ENCODE data around the gene CNOT10.

The CNOT10 gene

DNA sequence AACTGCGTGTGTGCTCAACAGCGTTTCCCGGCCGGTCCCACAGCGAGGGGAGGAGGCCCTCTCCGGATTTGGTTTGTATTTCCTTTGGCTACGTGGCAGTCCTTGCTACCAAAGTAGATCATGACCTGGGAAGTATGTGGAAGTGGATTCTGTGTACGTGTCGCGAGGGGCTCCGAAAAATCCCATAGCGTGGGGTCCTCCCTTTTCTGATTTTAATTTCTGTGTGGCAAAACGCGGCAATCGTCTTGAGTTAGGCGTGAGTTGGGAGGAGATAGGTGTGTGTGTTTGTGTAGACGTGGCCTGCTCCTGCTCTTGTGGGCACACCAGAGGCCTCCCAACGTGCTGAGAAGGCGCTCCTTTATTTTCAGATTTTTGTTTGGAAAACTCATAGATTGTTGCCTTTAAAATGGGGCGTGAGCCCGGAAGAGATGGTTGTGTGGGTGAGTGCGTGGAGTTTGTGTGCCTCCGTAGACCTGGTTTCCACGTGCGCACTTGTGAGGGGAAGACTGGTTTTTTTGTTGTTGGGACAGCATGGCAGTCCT, 134.1 kb downstream of the CNOT10 start:
- DNase-seq (ENCODE audit: low read depth): no peak

DNA sequence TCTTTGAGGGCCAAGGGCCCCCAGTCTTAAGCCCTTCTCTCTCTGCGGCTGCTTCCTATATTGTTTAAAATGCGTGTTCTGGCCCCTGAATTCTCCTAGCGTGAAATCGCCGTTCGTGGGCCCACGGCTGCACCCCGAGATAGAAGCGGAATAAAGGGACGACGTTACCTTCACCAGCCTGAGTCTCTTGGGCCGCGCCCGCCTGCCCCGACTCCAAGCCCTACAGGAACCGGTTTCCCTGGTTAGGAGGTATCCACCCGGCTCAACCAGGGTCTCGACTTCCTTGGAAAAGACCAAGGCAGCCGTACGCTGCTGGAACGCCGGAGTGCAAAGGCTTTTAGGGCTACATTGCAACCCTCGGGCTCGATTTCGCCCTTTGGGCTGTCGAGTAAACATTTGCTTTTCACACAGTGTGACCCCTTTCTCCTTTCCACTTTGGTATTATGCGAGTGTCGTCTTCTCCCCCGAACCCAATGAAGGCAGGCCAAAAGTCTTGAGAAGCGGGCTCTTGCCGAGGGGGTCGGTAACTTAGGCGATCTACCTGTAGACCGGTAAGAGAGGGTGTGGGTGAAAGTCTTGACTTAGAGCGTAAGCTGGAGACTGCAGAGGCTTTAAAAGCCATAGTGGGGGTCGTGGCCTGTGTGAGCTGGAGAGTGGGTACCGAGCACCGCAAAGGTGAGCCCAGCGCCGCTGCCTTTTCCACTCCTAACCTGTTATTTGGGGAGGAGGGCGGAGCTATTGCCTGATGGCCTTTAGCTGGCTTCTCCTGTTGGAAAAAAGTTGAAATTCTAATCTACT, 134.8 kb downstream of the CNOT10 start:
- DNase-seq (ENCODE audit: low read depth): no peak

DNA sequence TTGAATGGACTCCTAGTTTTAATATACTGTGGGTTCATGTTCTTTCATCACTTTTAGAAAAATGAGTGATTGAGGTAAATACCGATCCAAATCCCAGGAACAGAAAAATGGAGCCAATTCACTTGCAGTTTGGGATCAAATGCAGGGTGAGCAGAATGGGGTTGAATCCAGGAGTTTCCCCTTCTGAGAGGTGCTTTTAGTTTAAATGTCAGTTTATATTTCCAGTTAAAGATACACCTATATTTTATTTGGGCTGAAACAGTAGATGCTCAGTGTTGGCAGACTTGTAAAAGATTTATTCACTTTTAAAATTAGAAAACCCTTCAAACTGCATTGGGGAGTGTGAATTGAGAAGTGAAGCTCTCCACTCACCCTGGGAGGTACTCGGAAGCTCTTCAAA, 135.4 kb downstream of the CNOT10 start:
- no peak for DNase-seq (ENCODE audit: low read depth)

DNA sequence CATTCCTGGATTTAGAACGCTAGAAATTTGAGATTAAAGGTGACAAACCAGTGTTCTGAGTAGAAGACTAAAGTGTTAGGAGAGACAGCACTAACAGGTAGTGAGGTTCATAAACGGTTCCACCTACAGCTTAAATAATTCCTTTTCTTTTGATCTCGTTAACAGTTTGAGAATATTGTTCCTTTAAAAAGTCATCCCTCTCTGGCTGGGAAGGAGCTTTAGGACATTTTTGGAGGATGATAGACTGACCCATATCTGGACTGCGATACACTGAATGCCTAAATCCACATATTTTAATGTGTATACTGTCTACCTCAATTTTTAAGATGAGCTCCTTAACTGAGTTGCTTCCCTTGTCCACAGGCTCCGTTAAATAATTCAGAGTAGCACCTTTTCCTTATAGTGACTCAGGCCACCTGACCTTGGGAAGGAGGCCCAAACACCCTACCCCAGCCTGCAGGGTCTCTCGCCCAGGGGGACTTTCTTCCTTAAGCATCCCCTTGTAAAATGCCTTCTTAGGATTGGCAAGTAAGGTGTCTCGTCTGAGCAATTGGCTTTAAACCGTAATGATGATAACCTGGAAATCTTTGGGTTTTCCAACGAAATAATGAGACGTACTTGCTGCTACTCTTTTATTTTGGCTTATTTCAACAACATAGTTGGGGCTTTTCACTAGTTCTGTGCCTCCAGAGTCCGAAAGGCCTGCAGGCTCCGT, 136.1 kb downstream of the CNOT10 start:
- no peak for DNase-seq (ENCODE audit: low read depth)

- DNase-seq (ENCODE audit: low read depth): no peak
Measured at GRCh38 chr3:32821686-32822296, 136.8 kb downstream of the CNOT10 start.

DNA sequence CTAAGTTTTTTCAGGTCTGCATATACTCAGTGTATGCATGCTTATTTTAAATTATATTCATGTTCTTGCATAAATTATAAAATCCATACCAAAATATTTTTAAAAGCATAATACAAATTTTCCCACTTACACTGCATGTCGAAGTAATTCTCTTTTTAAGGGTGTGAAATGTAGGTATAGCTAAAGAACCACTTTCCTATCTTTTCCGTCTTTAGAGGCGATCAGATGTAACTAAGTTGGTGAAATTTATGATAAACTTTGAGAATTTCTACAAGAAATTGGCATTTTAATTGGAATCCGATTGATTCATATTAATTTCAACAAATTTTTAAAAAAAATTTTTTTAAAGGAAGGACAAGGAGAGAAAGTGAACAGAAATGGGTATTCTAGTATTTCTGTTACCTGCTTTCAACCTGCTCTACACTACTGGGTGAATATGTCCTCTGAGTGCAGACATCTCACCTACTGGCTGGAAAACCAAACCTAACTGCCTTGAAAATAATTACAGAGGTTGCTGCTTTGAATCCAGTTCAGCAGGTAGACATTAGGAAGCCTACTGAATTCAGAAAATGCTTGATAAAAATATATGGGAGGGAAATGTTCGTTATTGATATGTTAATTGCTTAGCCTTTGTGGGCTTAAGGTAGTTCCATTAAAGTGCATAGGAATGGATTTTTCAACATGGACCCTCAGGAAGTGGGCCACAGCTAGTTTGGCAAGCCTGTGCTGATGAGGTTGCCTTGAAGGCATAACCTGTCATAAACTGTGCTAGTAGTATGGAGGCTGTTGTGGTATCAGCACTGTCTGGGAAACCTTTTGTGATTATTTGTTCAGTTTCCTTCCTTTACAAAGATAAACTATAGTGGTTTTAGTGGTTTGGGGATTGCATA, 137.9 kb downstream of the CNOT10 start:
- no peak for DNase-seq (ENCODE audit: low read depth)

Measured in EH (cell line).